ENCODE data around the gene EDC3. TPM values are rescaled to one million over a fixed set of nuclear protein-coding genes. Genes with fewer than 3 reads are reported as not detected.

Gene EDC3
- polyA plus RNA-seq, 4 donors = 13.5 to 29.2 (median 21.2) TPM

DNA sequence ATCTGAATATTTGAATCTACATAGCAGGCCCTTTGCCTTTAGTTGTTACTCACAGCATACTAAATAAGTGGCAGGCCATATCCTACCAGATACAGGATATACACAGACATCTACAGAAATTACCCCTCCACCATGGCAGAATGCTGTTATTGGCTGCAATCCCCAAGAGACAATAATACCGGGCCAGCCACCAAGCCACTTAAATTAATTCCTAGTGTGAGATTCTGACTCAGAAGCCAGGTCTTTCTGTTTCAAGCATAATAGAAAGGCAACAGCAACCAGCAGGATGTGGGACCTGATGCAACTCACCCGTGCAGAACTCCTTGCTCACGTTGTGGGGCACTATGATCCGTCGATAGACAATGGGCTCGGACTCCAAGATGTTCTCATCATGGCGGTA lies 40.4 kb downstream of the EDC3 start:
- DNase-seq (no peak), FAIRE-seq (no peak)
- 86 to 89% (median 89%) methylated on average over 7 of the region's 7 CpGs for WGBS, 3 donors
- peaks cover 2 to 15% (median 8%) of the 10 kb centered on the region in 3 donors for H3K4me1 ChIP-seq (ENCODE audit: control insufficient read depth in 3 of 3, insufficient read depth in 2 of 3, low read depth in 1 of 3, low read length in 2 of 3)
- H3K27ac ChIP-seq (ENCODE audit: low read depth in 1 of 3, low read length in 2 of 3) = no peak overlapping the region
- H3K4me3 ChIP-seq (ENCODE audit: low read depth in 1 of 3, low read length in 3 of 3) = no peak overlapping the region
- no peaks in the 10 kb centered on the region for H3K27me3 ChIP-seq (ENCODE audit: control insufficient read depth in 3 of 3, insufficient read depth in 3 of 3, low read length in 3 of 3)
- H3K36me3 ChIP-seq (ENCODE audit: control insufficient read depth in 3 of 3, insufficient read depth in 2 of 3, low read depth in 1 of 3, low read length in 3 of 3) = peaks cover 0 to 20% (median 4%) of the 10 kb centered on the region in 3 donors
- H3K9me3 ChIP-seq (ENCODE audit: control insufficient read depth in 2 of 2, insufficient read depth in 1 of 2, low read depth in 1 of 2, low read length in 1 of 2) = no peaks in the 10 kb centered on the region

DNA sequence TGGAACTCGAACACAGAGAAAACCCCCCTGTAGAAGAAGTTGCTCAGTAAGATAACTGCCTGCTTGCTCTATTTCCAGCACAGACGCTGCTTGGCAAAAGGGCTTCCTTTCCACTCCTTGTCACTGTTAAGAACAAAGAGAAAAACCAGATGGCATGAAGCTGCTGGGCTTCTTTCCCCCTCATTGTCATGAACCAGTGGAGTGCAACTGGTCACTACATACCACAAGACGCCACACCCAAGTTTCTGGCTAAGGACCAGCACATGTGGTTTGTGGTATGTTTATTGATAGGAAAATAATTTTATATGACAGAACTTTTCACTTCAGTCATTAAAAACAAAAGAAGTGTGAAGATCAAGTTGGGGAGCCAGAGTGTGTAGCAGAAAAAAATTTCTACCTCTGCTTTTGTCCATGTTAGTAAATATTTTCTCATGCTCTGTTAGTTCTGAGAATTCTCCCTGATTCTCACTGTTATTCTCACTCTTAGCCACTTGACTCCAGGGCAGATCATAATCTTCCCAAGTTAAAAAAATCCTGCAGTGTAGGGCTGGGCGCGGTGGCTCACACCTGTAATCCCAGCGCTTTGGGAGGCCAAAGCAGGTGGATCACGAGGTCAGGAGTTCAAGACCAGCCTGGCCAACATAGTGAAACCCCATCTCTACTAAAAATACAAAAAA lies 42.3 kb downstream of the EDC3 start:
- H3K36me3 ChIP-seq (ENCODE audit: control insufficient read depth in 3 of 3, insufficient read depth in 2 of 3, low read depth in 1 of 3, low read length in 3 of 3) = peaks cover 4 to 27% (median 4%) of the 10 kb centered on the region in 3 donors
- no peaks in the 10 kb centered on the region for H3K27me3 ChIP-seq (ENCODE audit: control insufficient read depth in 3 of 3, insufficient read depth in 3 of 3, low read length in 3 of 3)
- 77 to 80% (median 78%) methylated on average over 7 of the region's 7 CpGs for WGBS, 3 donors
- no peak for FAIRE-seq
- DNase-seq = peak in 1 of 2 donors; percentile 38
- H3K27ac ChIP-seq (ENCODE audit: low read depth in 1 of 3, low read length in 2 of 3) = peak overlapping the region in 1 of 3 donors; percentile 2
- H3K4me3 ChIP-seq (ENCODE audit: low read depth in 1 of 3, low read length in 3 of 3) = no peak overlapping the region
- H3K9me3 ChIP-seq (ENCODE audit: control insufficient read depth in 2 of 2, insufficient read depth in 1 of 2, low read depth in 1 of 2, low read length in 1 of 2) = no peaks in the 10 kb centered on the region
- peaks cover 2 to 15% (median 8%) of the 10 kb centered on the region in 3 donors for H3K4me1 ChIP-seq (ENCODE audit: control insufficient read depth in 3 of 3, insufficient read depth in 2 of 3, low read depth in 1 of 3, low read length in 2 of 3)

DNA sequence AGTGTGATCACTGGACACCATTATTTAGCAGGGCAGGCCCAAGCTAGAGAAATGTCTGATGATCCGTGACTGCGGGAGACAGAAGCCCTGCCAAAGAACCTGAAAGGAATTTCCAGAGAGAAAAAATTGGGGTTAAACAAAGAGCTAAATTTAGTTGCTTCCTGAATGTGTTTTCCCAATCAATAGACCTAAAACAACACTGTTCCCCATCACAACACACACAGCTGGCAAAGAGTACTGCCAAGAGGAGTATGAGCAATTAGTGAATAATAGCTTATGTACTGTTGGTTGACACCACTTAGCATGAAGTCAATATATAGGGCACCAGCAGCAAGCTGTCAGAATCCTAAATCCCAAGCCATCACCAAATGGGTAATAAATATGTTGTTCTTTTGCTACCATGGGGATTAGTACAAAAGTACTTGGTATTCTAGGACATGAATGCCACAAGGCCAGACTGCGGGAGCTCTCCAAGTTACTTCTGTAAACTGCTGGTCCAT lies 44.5 kb downstream of the EDC3 start:
- H3K27me3 ChIP-seq (ENCODE audit: control insufficient read depth in 3 of 3, insufficient read depth in 3 of 3, low read length in 3 of 3) = no peaks in the 10 kb centered on the region
- DNase-seq (no peak), FAIRE-seq (no peak)
- no peaks in the 10 kb centered on the region for H3K9me3 ChIP-seq (ENCODE audit: control insufficient read depth in 2 of 2, insufficient read depth in 1 of 2, low read depth in 1 of 2, low read length in 1 of 2)
- H3K4me1 ChIP-seq (ENCODE audit: control insufficient read depth in 3 of 3, insufficient read depth in 2 of 3, low read depth in 1 of 3, low read length in 2 of 3) = peaks cover 2 to 12% (median 5%) of the 10 kb centered on the region in 3 donors
- 77 to 100% (median 80%) methylated on average over 3 of the region's 3 CpGs for WGBS, 3 donors
- H3K4me3 ChIP-seq (ENCODE audit: low read depth in 1 of 3, low read length in 3 of 3) = no peak overlapping the region
- H3K27ac ChIP-seq (ENCODE audit: low read depth in 1 of 3, low read length in 2 of 3) = no peak overlapping the region
- peaks cover 4 to 28% (median 7%) of the 10 kb centered on the region in 3 donors for H3K36me3 ChIP-seq (ENCODE audit: control insufficient read depth in 3 of 3, insufficient read depth in 2 of 3, low read depth in 1 of 3, low read length in 3 of 3)

DNA sequence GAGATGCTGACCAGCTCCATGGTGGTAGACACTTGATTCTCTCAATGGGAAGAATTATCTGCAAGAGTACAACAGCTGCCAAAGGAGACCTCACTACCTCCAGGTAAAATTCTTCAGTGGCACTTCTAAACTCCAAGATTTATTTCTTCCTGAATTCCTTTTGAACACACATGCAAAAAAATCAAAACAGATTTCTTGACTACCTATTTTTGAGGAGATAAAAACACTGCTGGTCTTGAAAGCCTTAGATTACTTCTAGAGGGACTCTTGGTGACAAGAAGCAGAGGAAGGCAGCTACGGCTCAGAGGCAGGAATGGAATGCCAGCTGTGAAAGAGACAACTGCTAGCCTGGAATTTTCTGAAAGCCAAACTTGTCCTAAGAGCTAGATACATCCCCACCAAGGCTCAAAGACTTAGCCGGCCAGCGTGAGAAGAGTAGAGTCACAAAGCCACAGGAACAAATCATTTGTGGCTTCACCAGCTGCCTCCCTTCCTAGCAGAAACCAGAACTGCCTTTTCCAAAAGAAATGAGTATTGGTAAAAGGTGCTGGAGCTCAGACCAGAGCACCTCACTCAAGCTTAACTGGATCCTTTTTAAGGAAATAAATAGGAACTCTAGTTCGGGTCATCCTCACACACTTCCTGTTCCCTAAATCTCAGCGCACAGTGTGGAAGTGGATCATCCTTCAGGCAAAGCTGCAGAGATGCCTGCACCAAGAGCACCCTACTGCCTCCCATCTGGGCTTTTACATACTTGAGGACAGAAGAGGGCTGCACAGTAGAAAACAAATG lies 47.6 kb downstream of the EDC3 start:
- Histone ChIP-seq H3K9me3 (ENCODE audit: control insufficient read depth in 2 of 2, insufficient read depth in 1 of 2, low read depth in 1 of 2, low read length in 1 of 2) (no peaks in the 10 kb centered on the region), H3K4me1 (ENCODE audit: control insufficient read depth in 3 of 3, insufficient read depth in 2 of 3, low read depth in 1 of 3, low read length in 2 of 3) (peaks cover 0 to 18% (median 6%) of the 10 kb centered on the region in 3 donors), H3K27ac (ENCODE audit: low read depth in 1 of 3, low read length in 2 of 3) (no peak overlapping the region), H3K27me3 (ENCODE audit: control insufficient read depth in 3 of 3, insufficient read depth in 3 of 3, low read length in 3 of 3) (no peaks in the 10 kb centered on the region), H3K36me3 (ENCODE audit: control insufficient read depth in 3 of 3, insufficient read depth in 2 of 3, low read depth in 1 of 3, low read length in 3 of 3) (peaks cover 4 to 23% (median 7%) of the 10 kb centered on the region in 3 donors), H3K4me3 (ENCODE audit: low read depth in 1 of 3, low read length in 3 of 3) (no peak overlapping the region)
- 81 to 92% (median 92%) methylated on average over 5 of the region's 5 CpGs for whole genome bisulfite sequencing, 3 donors
- FAIRE-seq (no peak), DNase-seq (no peak)

- FAIRE-seq (no peak), DNase-seq (no peak)
- Histone ChIP-seq H3K4me1 (ENCODE audit: control insufficient read depth in 3 of 3, insufficient read depth in 2 of 3, low read depth in 1 of 3, low read length in 2 of 3) (peaks cover 2 to 34% (median 5%) of the 10 kb centered on the region in 3 donors), H3K36me3 (ENCODE audit: control insufficient read depth in 3 of 3, insufficient read depth in 2 of 3, low read depth in 1 of 3, low read length in 3 of 3) (peaks cover 4 to 15% (median 7%) of the 10 kb centered on the region in 3 donors), H3K27me3 (ENCODE audit: control insufficient read depth in 3 of 3, insufficient read depth in 3 of 3, low read length in 3 of 3) (no peaks in the 10 kb centered on the region), H3K4me3 (ENCODE audit: low read depth in 1 of 3, low read length in 3 of 3) (no peak overlapping the region), H3K27ac (ENCODE audit: low read depth in 1 of 3, low read length in 2 of 3) (no peak overlapping the region), H3K9me3 (ENCODE audit: control insufficient read depth in 2 of 2, insufficient read depth in 1 of 2, low read depth in 1 of 2, low read length in 1 of 2) (no peaks in the 10 kb centered on the region)
Measured at GRCh38 chr15:74646480-74646879, 49.3 kb downstream of the EDC3 start.

DNA sequence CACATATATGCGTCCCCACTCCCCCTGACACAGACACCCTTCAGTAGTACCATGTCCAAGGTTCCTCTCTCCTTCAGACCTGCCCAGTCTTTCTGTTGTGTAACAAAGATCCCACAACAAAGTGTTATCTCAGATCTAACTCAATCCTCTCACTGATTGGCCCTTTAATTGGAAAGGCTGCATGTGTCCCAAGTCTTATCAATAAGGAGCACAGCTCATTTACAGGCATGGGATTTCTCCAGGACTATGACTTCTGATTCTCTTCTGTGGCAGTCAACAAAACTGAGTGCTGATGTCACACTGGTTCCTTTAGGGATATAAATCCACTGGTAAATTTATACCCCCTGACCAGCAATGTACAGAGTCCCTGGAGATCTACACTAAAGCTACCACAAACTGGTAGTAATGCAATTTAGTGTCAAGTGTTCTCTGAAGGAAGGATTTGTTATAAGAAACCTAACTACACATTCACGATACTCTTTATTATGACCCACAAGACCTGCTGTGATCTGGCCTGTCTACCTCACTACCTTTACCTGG lies 52.1 kb downstream of the EDC3 start:
- FAIRE-seq = no peak
- H3K9me3 ChIP-seq (ENCODE audit: control insufficient read depth in 2 of 2, insufficient read depth in 1 of 2, low read depth in 1 of 2, low read length in 1 of 2) = no peaks in the 10 kb centered on the region
- DNase-seq = peak; percentile 25 to 82
- peak overlapping the region; percentile 55 to 84 (median 77) for H3K27ac ChIP-seq (ENCODE audit: low read depth in 1 of 3, low read length in 2 of 3)
- WGBS, 3 donors = 29 to 70% (median 48%) methylated on average over 2 of the region's 2 CpGs
- peaks cover 2 to 49% (median 8%) of the 10 kb centered on the region in 3 donors for H3K4me1 ChIP-seq (ENCODE audit: control insufficient read depth in 3 of 3, insufficient read depth in 2 of 3, low read depth in 1 of 3, low read length in 2 of 3)
- peaks cover 0 to 31% (median 7%) of the 10 kb centered on the region in 3 donors for H3K36me3 ChIP-seq (ENCODE audit: control insufficient read depth in 3 of 3, insufficient read depth in 2 of 3, low read depth in 1 of 3, low read length in 3 of 3)
- no peaks in the 10 kb centered on the region for H3K27me3 ChIP-seq (ENCODE audit: control insufficient read depth in 3 of 3, insufficient read depth in 3 of 3, low read length in 3 of 3)
- no peak overlapping the region for H3K4me3 ChIP-seq (ENCODE audit: low read depth in 1 of 3, low read length in 3 of 3)

GRCh38 chr15:74642734-74643664 lies 52.8 kb downstream of the EDC3 start:
- FAIRE-seq (no peak), DNase-seq (peak; percentile 26 to 81)
- H3K27ac ChIP-seq (ENCODE audit: low read depth in 1 of 3, low read length in 2 of 3) = peak overlapping the region; percentile 55 to 84 (median 77)

More at GRCh38 chr15:74642734-74643664, 52.8 kb downstream of the EDC3 start:
- H3K9me3 ChIP-seq (ENCODE audit: control insufficient read depth in 2 of 2, insufficient read depth in 1 of 2, low read depth in 1 of 2, low read length in 1 of 2) = no peaks in the 10 kb centered on the region
- 14 to 51% (median 26%) methylated on average over 11 of the region's 11 CpGs for WGBS, 3 donors
- H3K36me3 ChIP-seq (ENCODE audit: control insufficient read depth in 3 of 3, insufficient read depth in 2 of 3, low read depth in 1 of 3, low read length in 3 of 3) = peaks cover 0 to 32% (median 7%) of the 10 kb centered on the region in 3 donors
- H3K4me1 ChIP-seq (ENCODE audit: control insufficient read depth in 3 of 3, insufficient read depth in 2 of 3, low read depth in 1 of 3, low read length in 2 of 3) = peaks cover 2 to 49% (median 8%) of the 10 kb centered on the region in 3 donors
- H3K4me3 ChIP-seq (ENCODE audit: low read depth in 1 of 3, low read length in 3 of 3) = no peak overlapping the region
- H3K27me3 ChIP-seq (ENCODE audit: control insufficient read depth in 3 of 3, insufficient read depth in 3 of 3, low read length in 3 of 3) = no peaks in the 10 kb centered on the region

All from small intestine (tissue), 7 donors.